ENCODE results near the gene TNK1. TPM values are rescaled to one million over a fixed set of nuclear protein-coding genes. Genes with fewer than 3 reads are reported as not detected.
A peak's percentile ranks its signal among the peaks of the same experiment; 100 is the strongest.

The TNK1 gene
- polyA plus RNA-seq, 3 donors = not detected

DNA sequence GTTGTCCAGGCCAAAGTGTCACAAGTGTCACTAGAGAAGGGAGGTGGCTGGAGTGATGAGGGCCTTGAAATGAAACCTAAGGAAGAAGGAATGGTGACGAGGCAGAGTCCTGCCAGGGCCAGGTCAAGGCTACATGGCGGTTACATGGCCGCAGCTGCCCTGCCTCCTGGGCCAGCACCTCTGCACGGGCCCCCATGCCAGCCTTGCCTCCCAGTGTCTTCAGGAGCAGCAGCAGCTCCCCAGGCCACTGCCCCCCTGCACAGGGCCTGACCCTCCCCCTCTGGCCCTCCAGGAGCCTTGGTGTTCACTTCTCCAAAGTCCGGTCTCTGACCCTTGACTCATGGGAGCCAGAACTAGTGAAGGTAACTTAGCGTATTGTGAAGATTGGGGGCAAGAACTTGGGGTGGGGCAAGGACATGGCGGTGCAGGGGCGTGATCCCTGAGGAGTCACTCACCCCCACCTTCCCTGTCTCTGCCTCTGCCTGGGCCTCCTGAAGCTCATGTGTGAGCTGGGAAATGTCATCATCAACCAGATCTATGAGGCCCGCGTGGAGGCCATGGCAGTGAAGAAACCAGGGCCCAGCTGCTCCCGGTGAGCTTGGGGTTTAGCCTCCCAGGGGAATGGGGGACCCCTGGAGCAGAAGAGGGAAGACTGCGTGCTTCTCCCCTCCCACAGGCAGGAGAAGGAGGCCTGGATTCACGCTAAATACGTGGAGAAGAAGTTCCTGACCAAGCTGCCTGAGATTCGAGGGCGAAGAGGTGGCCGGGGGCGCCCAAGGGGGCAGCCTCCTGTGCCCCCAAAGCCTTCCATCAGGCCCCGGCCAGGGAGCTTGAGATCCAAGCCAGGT is 33.0 kb upstream of the TNK1 start:
- Histone ChIP-seq H4K20me1 (ENCODE audit: insufficient read depth, low read length) (peaks cover 40% of the 10 kb centered on the region), H2AFZ (ENCODE audit: insufficient read depth, low read depth, low read length, poor library complexity, severe bottlenecking) (no peak overlapping the region), H3K9me3 (replicated peaks in 1 of 2; ENCODE audit: control insufficient read depth in 1 of 2, insufficient read depth in 1 of 2, low read length in 2 of 2) (no peaks in the 10 kb centered on the region), H3K27me3 (ENCODE audit: control insufficient read depth in 2 of 2, insufficient read depth in 2 of 2, low read length in 2 of 2) (no peaks in the 10 kb centered on the region), H3K4me2 (replicated peaks; ENCODE audit: extremely low read depth, low read length, poor library complexity, severe bottlenecking) (no peak overlapping the region), H3K79me2 (ENCODE audit: insufficient read depth, low read length) (no peaks in the 10 kb centered on the region), H3K9ac (ENCODE audit: insufficient read depth, low read length, poor library complexity, severe bottlenecking) (no peak overlapping the region), H3K4me1 (ENCODE audit: control insufficient read depth in 1 of 2, insufficient read depth in 2 of 2, low read length in 2 of 2) (peaks cover 21 to 31% of the 10 kb centered on the region in 2 donors), H3K27ac (ENCODE audit: low read depth in 1 of 2, low read length in 2 of 2) (no peak overlapping the region), H3K36me3 (replicated peaks in 1 of 2; ENCODE audit: control insufficient read depth in 1 of 2, insufficient read depth in 2 of 2, low read length in 2 of 2) (peaks cover 46 to 57% of the 10 kb centered on the region in 2 donors), H3K4me3 (replicated peaks in 1 of 3; ENCODE audit: low read depth in 2 of 3, low read length in 3 of 3) (no peak overlapping the region)
- Mint-ChIP-seq H3K4me1 (peaks cover 24% of the 10 kb centered on the region), H3K9me3 (no peaks in the 10 kb centered on the region), H3K27me3 (ENCODE audit: low read depth in 3 of 3) (no peaks in the 10 kb centered on the region), H3K36me3 (peaks cover 42 to 58% of the 10 kb centered on the region in 2 donors), H3K4me3 (no peak overlapping the region), H3K27ac (peak overlapping the region in 1 of 7 donors; percentile 28)
- intact Hi-C loops (cut with micrococcal nuclease) = no loop called here
- TF ChIP-seq, protein P1, sequence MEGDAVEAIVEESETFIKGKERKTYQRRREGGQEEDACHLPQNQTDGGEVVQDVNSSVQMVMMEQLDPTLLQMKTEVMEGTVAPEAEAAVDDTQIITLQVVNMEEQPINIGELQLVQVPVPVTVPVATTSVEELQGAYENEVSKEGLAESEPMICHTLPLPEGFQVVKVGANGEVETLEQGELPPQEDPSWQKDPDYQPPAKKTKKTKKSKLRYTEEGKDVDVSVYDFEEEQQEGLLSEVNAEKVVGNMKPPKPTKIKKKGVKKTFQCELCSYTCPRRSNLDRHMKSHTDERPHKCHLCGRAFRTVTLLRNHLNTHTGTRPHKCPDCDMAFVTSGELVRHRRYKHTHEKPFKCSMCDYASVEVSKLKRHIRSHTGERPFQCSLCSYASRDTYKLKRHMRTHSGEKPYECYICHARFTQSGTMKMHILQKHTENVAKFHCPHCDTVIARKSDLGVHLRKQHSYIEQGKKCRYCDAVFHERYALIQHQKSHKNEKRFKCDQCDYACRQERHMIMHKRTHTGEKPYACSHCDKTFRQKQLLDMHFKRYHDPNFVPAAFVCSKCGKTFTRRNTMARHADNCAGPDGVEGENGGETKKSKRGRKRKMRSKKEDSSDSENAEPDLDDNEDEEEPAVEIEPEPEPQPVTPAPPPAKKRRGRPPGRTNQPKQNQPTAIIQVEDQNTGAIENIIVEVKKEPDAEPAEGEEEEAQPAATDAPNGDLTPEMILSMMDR (IDR thresholded peaks at IDR 0.05) = no peak
- 93% methylated on average over 9 of the region's 19 CpGs for WGBS (ENCODE audit: insufficient coverage)
- no peak for DNase-seq

GRCh38 chr17:7348478-7349242 is 32.2 kb upstream of the TNK1 start:
- Histone ChIP-seq H3K4me2 (replicated peaks; ENCODE audit: extremely low read depth, low read length, poor library complexity, severe bottlenecking) (no peak overlapping the region), H4K20me1 (ENCODE audit: insufficient read depth, low read length) (peaks cover 44% of the 10 kb centered on the region), H3K9ac (ENCODE audit: insufficient read depth, low read length, poor library complexity, severe bottlenecking) (no peak overlapping the region), H3K27ac (ENCODE audit: low read depth in 1 of 2, low read length in 2 of 2) (no peak overlapping the region), H3K79me2 (ENCODE audit: insufficient read depth, low read length) (no peaks in the 10 kb centered on the region), H3K4me3 (replicated peaks in 1 of 3; ENCODE audit: low read depth in 2 of 3, low read length in 3 of 3) (no peak overlapping the region), H3K9me3 (replicated peaks in 1 of 2; ENCODE audit: control insufficient read depth in 1 of 2, insufficient read depth in 1 of 2, low read length in 2 of 2) (no peaks in the 10 kb centered on the region), H3K27me3 (ENCODE audit: control insufficient read depth in 2 of 2, insufficient read depth in 2 of 2, low read length in 2 of 2) (no peaks in the 10 kb centered on the region), H2AFZ (ENCODE audit: insufficient read depth, low read depth, low read length, poor library complexity, severe bottlenecking) (no peak overlapping the region), H3K4me1 (ENCODE audit: control insufficient read depth in 1 of 2, insufficient read depth in 2 of 2, low read length in 2 of 2) (peaks cover 28 to 39% of the 10 kb centered on the region in 2 donors), H3K36me3 (replicated peaks in 1 of 2; ENCODE audit: control insufficient read depth in 1 of 2, insufficient read depth in 2 of 2, low read length in 2 of 2) (peaks cover 37 to 49% of the 10 kb centered on the region in 2 donors)
- DNase-seq = no peak
- TF ChIP-seq, protein P1 (IDR thresholded peaks at IDR 0.05) = no peak
- WGBS (ENCODE audit: insufficient coverage) = 95% methylated on average over 9 of the region's 19 CpGs
- Mint-ChIP-seq H3K4me1 (peaks cover 30% of the 10 kb centered on the region), H3K27me3 (ENCODE audit: low read depth in 3 of 3) (no peaks in the 10 kb centered on the region), H3K9me3 (no peaks in the 10 kb centered on the region), H3K27ac (peak overlapping the region in 3 of 7 donors; percentile 9 to 81 (median 53)), H3K4me3 (no peak overlapping the region), H3K36me3 (peaks cover 34 to 50% of the 10 kb centered on the region in 2 donors)
- intact Hi-C loops (cut with micrococcal nuclease) = no loop called here
